Fibroblast of peridontal ligament (primary cell): ENCODE measurements around the gene FAM131B.

ENCODE experiments used
- DNase-seq: peaks from one replicate; pipeline ENCODE4 v3.0.0-alpha.2; 2010; ENCODE audit errors: extremely low read depth

The FAM131B gene

DNA sequence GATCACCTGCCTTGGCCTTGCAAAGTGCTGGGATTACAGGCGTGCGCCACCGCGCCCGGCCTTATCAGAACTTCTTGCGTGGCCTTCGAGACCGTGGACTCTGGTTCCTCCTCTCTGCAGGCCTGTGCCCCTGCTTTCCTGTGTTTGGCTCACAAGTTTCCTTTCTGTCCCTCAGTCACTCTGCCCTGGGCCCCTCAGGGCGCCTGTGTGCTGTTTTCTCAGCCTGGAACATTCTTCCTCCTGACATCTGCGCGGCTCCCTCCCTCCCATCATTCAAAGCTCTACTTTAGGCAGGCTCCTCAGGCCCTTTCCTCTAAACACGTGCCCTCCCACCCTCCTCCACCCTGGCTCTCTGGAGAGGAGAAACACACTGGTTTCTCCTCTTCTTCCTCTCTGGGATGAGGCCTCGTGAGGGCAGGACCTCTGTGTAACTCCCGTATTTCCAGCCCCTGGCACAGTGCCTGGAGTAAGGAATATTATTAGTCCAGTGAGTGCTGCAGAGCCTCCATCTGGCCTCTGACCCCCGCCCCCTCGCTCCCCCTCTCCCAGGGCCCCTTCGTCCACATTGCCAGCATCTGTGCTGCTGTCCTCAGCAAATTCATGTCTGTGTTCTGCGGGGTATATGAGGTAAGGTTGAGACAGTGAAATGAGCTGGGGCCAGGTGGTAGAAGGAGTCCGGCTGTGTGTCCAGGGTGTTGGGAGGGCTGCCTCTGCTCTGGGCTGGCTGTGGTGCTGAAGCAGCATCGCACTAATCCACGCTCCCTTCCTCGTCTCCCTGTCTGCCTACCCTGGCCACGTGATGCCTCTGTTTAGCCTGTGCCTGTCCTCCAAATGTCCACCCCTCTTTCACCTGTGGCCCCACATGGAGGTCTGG is 39.5 kb downstream of the FAM131B start:
- DNase-seq = no peak

DNA sequence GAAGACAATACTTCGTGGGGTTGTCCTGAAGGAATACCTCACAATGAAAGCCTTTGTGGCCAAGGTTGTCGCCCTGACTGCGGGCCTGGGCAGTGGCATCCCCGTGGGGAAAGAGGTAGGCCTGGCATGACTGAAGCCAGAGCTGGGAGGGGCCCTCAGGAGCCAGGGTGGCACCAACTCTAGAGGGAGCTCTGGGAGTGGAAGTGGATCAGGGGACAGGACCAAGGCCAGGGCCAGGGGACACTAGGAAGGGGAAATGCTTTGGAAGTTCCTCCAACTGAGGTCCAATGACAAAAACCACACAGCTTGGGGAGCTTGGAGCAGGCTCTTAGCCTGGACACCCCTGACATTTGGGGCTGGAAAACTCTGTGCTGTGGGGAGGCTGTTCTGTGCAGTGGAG is 40.8 kb downstream of the FAM131B start:
- DNase-seq = no peak

DNA sequence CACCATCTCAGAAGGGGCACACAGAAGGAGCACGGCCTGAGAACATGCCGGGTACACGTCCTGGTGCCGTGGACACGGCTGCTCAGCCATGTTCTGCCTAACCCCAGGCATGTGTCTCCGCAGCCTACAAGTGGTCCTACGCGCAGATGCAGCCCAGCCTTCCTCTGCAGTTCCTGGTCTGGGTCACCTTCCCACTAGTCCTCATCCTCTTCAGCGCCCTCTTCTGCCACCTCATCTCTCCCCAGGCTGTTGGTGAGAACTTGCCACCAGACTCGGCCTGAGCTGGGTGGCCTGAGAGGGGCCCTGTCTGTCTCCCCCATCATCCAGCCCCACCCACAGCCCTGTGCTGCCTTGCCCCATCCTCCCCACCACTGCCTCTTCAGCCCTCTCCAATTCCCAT is 41.3 kb downstream of the FAM131B start:
- DNase-seq = no peak

DNA sequence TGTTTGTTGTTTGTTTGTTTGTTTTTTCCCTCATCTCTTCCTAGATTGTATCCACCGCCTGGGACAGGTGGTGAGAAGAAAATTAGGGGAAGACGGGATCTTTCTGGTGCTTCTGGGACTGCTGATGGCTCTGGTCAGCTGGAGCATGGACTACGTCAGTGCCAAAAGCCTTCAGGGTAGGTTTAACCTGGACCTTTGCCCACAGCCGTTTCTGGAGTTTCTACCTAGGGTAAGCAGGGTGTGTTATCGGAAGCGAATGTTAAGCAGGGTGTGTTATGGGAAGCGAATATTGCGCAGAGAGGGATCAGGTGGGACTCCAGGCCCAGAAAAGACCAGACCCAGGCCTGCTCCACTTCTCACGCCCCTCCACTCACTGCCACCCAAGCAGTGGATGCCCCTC is 41.9 kb downstream of the FAM131B start:
- DNase-seq = no peak

DNA sequence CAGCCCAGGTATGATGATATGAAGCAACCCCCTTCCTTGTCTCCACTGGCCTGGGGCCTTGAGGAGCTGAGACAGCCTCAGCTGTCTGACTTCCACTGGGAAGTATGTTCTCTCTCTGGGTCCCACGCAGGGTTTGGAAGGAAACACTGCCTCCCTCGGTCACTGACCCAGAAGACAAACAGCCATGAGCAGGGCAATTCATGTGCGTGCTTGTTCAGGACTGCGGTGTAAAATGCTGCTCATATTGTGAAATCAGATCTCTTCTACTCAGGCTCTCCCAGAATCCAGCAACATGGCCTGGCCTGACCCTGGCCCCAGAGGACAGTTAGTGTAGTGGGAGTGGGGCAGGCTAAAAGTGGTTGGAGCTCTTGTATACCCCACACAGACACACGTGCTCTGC is 43.9 kb downstream of the FAM131B start:
- DNase-seq = peak; percentile 92

DNA sequence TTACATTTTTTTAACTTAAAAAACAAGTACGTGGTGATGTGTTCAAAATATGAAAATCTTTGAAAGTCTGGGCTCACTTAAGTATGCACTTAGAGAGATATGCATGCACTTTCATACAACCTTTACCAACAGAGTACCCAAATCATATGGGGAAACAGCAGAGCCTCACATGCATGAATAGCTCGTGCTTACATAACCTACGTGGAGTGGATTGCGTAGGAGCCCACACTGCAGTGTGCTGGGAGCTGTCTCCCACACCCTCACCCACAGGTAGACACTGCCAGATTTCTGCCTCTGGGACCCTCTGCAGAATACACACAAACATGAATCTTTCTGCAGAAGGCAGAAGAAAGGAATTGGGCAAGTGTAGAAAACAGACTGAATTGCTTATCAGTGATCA is 46.0 kb downstream of the FAM131B start:
- no peak for DNase-seq

DNA sequence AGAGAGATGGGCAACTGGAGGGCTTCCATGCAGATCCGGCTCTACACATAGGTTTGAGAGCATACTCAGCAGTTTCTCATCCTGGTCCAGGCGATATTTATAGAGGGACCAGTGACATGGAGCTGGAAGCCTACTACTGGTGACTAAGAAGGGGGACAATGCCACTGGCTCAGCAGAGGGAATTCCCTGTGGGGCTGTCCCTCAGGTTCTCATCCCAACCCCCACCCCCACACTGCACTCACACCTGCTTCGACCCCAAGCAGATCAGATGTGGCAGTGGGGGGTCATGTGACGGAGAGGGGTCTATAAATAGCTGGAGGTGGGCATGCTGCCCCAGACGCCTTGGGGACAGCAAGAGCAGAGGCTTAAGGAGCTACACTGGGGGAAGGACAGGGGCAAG is 46.7 kb downstream of the FAM131B start, which contains the start of gene CLCN1:
CLCN1 (plus strand) TSS at position 336 of the 400 bp plus-strand sequence. CDS start 102 bp downstream, outside the sequence.
- no peak for DNase-seq

DNA sequence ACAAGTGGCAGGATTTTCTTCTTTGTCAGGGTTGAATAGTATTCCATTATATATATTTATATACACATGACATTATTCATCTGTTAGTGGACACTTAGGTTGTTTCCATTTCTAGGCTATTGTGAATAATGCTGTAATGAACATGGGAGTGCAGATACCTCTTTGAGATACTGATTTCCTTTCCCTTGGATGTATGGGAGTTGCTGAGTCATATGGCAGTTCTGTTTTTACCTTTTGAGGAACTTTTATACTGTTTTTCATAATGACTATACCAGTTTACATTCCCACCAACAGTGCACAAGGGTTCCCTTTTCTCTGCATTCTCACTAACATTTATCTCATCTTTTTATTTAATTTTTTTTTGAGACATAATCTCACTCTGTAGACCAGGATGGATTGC is 48.4 kb downstream of the FAM131B start:
- no peak for DNase-seq

DNA sequence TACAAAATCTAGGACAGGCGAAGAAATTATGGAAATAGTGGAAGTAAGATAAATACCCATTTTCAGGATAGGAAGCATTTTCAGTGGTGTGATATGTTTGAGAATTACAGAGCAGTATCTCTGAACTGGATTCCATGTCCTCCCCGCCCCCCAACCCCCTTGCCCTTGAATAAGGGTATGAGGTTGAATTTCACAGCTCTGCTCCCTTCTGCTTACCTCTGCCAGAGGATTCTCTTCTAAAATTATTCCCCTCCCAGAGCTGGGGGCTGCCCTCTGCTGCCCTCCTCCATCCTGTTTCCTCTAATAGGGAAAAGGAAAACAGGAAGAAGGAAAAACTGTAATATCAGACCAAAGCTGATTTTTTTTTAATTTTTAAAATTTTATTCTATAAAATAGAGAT is 53.9 kb downstream of the FAM131B start:
- no peak for DNase-seq

DNA sequence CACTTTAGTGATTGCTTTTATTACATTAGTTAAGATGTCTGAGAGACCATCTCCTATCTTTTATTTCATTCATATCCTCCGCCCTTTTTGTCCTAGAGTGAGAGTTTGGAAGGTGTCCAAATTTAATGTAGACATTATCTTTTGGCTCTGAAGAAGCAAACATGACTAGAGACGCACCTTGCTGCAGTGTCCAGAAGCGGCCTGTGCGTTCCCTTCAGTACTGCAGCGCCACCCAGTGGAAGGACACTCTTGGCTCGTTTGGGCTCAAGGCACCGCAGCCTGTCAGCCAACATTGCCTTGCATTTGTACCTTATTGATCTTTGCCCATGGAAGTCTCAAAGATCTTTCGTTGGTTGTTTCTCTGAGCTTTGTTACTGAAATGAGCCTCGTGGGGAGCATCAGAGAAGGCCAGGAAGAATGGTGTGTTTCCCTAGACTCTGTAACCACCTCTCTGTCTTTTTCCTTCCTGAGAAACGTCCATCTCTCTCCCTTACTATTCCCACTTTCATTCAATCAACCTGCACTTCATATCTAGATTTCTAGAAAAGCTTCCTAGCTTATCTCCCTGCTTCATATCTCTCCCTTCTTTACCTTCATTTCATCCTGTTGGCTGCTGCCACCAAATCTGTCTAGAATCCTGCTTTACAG is 57.0 kb downstream of the FAM131B start:
- peak; percentile 46 for DNase-seq

DNA sequence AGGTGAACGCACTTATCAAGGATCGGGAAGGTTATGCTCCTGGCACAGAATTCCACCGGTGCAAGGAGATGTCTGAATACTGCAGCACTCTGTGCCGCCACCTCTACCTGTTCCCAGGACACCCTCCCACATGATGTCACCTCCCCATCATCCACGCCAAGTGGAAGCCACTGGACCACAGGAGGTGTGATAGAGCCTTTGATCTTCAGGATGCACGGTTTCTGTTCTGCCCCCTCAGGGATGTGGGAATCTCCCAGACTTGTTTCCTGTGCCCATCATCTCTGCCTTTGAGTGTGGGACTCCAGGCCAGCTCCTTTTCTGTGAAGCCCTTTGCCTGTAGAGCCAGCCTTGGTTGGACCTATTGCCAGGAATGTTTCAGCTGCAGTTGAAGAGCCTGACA is 57.6 kb downstream of the FAM131B start:
- no peak for DNase-seq

DNA sequence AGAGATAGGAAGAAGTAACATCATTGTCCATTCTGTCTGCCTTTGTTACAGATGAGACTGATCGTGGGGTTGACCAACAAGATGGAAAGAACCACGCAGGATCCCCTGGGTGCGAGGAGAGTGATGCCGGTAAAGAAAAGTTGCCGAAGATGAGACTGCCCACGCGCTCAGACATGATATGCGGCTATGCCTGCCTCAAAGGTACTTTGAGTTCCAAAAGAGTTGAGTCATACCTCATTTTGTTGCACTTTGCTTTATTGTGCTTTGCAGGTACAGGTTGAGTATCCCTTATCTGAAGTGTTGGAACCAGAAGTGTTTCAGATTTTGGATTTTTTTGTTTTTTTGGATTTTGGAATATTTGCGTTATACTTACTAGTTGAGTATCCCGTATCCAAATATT is 58.8 kb downstream of the FAM131B start:
- DNase-seq = no peak
